Femur (tissue), 1 donor: ENCODE data around the gene CATSPERE.
"Not testable (repeated sequence)": the region's sequence is repeated elsewhere in the genome, so short reads cannot be mapped to it uniquely, and the experiment has no call there.

Source experiments
- DNase-seq: peaks from one replicate; pipeline ENCODE4 v3.0.0-alpha.2; 2017

Gene CATSPERE

DNA sequence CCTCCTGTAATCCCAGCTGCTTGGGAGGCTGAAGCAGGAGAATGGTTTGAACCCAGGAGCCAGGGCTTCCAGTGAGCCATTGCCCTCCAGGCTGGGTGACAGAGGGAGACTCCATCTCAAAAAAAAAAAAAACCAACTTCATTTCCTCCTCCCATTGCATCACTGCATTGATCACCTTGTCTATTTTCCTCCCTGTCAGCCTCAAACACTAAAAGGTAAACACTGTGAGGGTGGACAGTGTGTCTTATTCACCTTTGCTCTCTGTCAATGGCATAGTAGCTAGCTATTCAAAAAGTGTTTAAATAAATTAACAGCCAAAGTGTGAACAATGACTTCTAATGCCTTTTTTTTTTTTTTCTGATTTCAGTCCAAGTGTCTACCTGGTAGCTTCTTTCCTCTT, 178.5 kb downstream of the CATSPERE start:
- DNase-seq = no peak

DNA sequence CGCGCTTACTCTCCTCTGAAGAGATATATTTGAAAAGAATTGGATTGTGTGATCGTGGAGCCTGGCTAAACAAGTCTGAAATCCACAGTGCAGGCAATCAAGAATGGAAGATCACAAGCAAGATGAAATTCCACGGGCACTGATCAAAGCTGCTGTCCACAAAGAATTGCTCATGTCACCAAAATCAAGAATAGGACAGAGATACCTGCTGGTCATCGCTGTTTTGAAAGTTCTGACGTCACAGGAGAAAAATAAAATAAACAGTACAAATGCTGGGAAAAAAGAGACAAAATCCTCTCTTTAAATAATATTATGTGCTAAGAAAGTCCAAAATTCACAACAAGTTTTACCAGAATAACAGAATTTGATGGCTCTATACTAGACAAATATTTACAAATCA, 179.8 kb downstream of the CATSPERE start:
- no peak for DNase-seq

DNA sequence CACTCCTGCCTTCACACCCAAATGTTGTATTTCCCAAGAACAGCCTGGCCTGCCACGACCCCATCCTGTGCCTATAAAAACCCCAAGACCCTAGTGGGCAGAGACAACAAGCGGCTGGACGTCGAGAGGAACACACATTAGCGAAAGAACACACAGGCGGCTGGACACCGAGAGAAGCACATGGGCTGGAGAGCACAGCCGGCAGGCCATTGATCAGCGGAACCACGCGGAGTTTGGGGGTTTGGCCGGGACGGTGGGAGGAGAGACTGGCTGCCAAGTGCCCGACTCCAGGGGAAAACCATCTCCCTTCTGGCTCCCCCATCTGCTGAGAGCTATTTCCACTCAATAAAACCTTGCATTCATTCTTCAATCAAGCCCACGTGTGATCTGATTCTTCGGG, 181.5 kb downstream of the CATSPERE start:
- no peak for DNase-seq

DNA sequence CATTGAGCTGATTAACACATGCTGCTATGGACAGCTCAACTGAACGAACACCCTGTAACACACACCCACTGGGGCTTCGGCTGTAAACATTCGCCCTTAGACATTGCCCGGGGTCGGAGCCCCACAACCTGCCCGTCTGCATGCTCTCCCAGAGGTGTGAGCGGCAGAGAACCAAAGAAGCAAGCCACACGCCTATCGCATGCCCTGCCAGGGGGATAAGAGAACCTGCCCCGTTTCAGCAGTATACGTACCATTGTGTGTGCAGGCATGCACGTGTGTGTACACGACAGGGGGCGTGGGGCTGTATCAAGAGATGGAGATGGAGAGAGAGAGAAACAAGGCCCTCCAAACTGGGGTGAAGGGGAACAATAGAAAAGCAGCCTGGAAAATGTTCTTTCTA, 181.9 kb downstream of the CATSPERE start:
- DNase-seq = no peak

DNA sequence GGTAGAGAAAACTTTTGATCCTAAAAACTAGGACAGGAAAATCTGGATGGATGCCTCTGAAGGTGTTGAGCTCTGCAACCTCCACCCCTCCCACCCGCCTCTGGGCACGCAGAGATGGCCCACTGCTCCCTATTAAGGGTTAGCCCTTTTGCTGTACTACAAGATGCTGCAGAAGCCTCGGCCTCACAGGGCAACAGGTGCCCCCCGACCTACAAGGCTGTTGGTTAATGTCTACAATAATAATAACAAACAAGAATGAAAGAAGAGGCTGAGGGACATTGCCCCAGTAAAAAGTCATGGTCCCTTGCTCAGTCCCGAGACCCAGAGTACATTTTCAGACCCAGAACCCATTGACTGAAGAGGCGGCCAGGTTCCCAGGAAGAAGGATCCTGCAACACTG, 184.3 kb downstream of the CATSPERE start:
- DNase-seq = no peak

DNA sequence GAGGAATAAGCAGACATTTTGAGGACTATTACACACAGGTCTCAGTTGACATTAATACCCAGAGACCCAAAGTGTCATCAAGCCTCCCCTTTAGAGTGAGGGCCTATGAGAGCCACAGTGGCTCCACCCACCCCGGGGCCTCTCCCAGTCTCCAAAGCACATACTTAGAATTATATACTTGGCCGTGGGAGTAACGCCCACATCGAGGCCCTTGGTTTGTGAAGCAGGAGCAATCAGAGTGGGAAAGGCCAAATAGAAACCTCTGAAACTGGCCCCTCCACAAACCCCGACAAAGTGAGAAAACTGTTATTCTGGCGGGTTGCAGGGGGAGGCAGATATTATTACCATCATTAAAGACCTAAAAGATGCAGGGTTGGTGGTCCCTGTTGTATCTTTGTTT, 184.8 kb downstream of the CATSPERE start:
- DNase-seq = no peak

DNA sequence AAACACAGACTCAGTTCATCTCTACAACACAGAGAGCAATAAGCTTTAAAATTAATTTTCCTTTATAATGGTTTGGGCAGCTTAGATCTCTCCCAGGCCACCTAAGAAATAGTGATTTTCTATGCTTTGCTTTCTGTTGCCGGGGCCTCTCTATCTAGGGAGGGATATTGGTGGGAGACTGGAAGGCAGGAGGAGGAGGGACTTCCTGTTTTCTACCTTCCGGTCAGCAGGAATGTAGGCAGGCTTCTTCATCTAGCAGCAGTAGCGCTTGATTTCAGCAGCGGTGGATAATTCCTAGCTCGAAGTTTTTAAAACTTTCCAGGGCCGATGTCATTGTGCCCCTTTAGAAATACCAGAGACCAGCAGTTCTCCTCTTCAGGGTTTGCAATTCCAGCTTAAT, 186.7 kb downstream of the CATSPERE start:
- no peak for DNase-seq

DNA sequence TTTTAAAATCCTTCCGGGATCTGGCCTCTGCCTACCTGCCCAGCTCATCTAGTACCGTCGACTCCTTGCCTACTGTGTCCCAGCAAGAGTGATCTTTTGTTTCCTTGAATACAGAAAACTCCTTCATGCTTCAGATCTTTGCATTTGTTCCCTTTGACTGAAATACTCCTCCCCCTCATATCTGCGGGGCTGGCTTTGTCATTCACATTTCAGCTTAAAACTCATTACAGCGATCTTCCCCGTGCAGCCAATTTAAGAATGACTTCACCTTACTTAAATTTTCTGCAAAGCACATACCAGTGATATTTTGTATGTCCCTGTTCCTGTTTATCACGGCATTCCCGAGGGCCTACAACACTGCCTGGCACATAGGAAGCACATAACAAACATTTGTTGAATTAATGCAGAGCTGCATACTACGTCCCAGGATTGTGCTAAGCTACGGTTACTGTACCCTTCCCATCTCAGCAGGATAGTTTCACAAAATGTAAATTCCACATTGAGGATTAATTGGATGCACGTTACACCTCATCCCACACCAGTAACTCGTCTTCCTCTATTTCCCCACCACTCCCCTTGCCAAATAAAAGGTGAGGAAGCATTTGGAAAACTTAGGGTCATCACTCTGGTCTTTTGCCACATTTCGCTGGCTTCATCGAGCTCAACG, 191.0 kb downstream of the CATSPERE start:
- no peak for DNase-seq

DNA sequence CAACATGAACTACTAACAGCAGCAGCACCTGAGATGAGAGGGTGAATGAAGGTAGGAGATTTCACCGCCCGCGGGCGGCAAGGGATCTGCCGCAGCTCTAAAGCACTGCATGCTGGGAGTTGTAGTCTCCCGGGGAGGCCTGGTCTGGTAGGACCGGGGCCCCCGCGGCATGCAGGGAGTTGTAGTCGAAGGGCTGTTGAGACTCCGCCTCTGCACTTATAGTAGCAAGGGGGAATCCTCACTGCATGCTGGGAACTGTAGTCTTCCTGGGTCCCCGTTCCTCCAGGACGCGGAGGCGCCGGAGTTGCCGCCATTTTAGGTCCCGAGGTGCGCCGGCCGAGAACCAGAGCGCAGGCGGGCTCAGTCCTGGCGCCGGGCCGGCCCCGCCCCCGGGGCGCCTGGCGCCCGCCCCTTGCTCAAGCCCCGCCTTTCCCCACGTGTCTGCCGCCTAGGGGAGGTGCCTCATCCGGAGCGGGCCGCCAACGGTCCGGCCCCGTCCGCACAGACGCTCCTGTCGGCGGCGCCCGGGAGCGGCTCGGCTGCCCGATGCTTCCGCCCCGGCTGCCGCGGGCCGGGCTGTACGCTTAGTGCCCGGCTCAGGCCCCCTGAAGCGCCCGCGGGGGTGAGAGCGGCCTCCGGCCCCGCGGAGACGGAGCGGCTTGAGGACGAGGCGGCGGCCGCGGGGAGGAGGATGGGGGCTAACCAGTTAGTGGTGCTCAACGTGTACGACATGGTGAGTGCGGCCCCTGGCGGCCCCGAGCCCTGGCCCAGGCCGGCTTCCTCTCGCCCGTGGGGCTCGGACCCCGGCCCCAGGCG, 191.8 kb downstream of the CATSPERE start, which contains the start of gene DESI2:
Gene DESI2 (plus strand): TSS at position 504 of the 816 bp plus-strand sequence. CDS start 188 bp downstream, at position 692.
- peak; percentile 100 for DNase-seq

DNA sequence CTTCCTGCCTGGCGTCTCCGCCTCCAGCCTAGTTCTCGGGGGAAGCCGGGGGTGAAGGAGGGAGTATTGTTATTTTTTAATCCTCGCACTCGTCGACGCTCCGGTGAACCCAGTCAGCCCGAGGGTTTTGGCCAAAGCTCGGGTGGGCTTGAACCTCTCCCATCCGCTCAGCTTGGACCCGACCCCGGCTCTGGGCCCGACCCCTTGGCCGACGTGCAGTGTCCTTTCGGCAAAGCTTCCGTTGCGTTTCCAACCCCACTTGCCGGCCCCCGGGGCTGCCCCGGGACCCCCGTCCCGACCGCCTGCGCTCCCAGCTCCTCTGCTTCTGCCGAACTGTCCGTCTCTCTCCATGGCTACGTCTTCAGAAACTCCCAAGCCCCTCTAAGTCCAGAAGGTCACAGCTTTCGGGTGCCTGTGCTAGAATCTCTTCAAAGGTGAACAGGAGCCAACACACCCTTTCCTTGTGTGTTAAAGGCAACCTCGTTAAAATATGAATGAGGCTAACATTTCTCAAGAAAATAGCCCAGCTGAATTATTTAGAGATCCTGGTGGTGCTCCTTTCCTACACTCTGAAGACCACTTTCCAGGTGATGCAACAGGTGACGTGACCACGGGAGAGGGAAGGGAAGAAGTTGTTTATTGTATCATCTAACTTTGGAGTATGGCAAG, 192.5 kb downstream of the CATSPERE start:
- DNase-seq = no peak

DNA sequence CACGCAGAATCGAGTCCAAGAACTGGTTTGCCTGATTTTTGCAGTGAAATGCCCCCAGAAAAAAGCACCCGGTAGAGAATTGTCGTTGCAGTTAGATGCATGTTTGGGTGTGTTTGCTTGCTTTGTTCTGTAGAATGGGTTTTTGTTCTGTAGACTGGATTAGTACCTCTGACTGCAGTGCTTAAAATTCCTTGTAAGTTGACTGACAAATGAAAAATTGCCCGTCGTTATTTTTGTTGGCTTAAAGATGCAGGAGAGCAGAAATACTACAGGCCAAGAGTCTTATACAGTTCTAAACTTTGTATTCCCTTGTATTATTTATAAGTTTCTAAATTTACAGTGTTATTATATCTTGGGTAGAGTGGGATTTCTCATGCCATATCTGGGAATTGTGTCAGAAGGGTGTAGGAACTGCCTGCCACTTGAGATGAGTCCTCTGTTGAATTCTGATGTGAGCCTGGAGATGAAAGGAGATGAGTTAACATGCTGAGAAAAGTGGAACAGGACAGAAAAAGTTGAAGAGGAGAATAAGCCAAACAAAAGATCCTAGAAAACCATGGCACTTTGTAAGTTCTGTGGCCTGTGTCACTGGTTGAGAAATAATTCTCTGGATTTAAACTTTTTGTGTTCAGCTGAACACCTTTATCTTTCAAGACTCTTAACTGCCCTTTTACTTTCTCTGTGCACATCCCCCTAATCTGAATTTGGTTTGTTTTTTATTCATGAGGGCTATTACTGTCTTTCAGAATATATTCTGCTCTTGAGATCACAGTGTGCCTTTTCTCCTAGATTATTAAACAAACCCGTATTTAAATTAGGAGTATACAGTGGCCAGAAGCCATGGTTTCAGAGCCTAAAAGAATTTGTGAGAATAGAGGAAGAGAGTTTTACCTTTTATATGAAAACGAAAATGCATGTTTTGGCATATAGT, 193.3 kb downstream of the CATSPERE start:
- no peak for DNase-seq

DNA sequence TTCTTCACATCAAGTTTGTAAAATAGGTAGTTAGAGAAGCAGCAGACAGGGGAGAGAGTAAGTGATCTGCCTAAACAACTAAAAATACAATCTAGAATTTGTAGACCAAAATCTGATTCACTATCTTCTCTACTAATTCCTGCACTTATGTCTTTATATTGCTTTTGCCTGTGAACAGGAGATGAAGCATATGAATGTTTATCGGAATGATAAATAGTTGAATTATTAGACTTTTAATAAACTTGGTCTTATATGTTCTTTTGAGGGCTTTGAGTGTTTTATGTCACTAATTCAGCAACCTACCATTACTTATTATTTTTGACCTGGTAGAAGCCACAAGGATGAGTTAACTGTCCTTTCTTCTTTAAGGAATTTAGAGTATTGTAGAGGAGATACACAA, 194.1 kb downstream of the CATSPERE start:
- no peak for DNase-seq

DNA sequence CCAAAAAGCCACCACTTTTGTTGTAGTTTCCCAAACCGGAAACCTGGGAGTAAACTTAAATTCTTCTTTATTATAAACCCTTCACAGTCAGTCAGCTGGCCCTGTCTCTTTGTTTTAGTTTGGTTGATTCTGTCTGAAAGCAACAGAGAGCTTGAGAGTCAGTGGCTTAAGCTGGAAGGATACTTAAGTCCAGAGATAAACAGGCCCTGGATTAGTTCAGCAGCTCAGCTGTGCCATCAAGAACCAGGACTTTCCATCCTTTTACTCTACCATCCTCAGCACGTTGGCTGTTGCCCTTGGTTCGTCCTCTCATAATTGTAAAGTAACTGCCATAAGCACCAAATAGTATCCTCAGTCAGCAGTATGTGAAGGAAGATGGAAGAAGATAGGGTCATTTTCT, 196.3 kb downstream of the CATSPERE start:
- DNase-seq = no peak

DNA sequence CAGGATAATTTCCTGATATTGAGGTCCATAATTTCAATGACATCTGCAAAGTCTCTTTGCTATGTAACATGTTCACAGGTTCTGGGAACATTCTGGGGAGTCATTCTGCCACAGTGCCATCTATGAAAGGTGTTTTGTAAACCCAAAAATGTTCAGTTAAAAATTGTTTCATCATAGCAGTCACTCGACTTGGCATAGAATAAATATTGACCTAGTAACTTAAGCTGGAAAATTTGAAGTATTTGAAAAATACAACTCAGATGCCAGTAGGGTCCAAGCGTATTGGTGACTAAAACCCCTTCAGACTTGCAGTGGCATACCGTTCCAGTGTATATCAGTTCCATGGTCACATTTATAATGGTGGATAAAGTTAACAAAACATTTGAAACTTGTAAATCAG, 198.6 kb downstream of the CATSPERE start:
- no peak for DNase-seq

DNA sequence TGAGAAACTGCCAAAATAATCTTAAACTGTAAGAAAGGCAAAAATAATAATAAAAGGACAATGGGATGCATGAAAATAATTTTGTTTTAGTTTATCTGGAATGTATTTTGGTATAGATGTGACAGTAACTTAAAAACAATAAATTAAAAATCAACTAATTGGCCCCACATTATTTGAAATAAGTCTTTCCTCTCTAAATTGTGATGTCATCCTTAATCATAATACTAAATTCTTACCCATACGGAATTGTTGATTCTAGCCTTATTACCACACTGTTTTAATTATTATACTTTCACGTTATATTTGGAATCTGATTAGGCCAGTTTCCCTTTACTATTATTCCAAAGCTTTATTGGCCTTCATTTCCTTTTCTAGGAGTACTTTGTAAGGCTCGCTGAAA, 199.5 kb downstream of the CATSPERE start:
- DNase-seq = no peak

DNA sequence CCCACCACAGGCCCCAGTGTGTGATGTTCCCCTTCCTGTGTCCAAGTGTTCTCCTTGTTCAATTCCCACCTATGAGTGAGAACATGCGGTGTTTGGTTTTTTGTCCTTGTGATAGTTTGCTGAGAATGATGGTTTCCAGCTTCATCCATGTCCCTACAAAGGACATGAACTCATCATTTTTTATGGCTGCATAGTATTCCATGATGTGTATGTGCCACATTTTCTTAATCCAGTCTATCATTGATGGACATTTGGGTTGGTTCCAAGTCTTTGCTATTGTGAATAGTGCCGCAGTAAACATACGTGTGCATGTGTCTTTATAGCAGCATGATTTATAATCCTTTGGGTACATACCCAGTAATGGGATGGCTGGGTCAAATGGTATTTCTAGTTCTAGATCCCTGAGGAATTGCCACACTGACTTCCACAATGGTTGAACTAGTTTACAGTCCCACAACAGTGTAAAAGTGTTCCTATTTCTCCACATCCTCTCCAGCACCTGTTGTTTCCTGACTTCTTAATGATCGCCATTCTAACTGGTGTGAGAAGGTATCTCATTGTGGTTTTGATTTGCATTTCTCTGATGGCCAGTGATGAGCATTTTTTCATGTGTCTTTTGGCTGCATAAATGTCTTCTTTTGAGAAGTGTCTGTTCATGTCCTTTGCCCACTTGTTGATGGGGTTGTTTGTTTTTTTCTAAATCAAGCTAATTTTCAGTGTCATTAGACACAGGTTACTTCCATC, 200.7 kb downstream of the CATSPERE start:
- not testable (repeated sequence) for DNase-seq

DNA sequence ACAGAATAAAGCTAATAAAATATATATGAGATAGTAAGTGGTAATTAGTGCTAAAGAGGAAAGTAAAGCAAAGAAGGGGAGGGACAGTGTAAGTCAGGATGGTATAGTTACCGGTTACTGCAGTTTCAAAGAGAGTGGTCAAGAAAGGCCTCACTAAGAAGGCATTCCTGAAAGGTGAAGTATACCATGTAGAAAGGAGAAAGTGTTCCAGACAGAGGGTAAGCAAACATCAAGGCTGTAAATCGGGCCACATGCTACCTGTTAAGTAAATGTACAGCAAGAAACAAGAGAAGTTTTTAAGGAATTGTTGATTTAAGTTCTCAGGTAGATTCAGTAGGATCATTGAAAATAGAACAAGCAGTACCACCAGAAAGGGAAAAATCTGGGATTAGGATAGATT, 201.5 kb downstream of the CATSPERE start:
- no peak for DNase-seq

DNA sequence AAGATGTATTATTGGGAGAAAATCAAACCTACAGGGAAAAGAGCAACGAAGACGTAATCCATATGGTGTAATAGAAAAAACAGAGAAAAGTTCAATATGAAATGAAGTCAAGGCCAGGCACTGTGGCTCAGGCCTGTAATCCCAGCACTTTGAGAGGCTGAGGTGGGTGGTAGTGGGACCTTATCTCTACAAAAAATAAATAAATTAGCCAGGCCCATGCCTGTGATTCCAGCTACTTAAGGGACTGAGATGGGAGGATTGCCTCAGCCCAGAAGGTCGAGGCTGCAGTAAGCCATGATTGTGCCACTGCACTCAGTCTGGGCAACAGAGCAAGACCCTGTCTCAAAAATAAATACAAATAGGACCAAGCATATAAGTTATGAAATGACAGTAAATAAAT, 203.3 kb downstream of the CATSPERE start:
- no peak for DNase-seq

DNA sequence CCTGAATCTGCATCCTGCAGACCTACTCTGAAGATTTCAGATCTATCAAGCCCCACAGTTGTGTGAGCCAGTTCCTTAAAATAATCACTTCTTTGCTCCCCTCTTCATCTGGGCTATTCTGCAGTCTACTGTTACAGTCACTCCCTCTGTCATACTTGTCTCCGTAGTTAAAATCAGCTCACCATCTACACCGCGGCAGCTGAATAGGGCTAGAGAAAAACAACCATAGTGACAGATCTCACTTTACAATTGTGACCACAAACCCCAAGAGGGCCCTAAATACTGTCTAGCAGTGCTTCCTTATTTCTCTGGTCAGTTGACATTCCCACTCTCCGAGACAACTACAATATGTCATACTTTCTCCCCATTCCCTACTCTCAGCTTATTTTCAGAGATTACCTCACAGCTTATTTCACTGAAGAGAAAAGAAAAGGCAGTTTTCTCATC, 204.7 kb downstream of the CATSPERE start:
- DNase-seq = peak; percentile 59

DNA sequence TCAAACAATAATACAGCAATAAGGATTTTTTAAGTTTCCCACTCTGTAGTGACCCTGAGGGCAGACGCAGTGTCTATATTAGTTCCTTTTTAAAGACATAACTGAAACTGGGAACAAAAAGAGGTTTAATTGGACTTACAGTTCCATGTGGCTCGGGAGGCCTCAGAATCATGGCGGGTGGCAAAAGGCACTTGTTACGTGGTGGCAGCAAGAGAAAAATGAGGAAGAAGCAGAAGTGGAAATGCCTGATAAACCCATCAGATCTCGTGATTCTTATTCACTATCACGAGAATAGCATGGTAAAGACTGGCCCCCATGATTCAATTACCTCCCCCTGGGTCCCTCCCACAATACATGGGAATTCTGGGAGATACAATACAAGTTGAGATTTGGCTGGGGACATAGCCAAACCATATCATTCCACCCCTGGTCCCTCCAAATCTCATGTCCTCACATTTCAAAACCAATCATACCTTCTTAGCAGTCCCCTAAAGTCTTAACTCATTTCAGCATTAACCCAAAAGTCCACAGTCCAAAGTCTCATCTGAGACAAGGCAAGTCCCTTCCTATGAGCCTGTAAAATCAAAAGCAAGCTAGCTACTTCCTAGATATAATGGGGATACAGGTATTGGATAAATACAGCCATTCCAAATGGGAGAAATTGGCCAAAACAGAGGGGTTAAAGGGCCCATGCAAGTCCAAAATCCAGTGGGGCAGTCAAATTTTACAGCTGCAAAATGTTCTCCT, 205.8 kb downstream of the CATSPERE start:
- DNase-seq = not testable (repeated sequence)

DNA sequence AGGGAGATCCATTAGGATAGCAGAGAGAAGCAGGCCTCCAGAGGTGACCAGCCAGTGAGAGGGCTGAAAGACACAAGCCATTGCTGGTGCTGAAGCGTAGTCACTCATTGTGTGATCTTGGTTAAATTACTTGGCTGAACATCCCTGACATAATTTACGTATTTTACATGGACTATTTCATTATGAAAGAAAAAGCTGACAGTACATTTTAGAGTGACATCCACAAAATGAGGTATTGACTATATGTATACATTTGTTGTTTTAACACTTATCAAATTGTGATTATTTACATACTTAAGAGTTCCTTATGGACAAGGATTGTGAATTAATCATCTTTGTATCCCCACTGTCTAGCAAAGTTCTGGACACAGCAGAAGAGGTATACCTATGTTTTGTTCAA, 206.7 kb downstream of the CATSPERE start:
- DNase-seq = no peak
